ENCODE results near the gene PARL. TPM values are rescaled to one million over a fixed set of nuclear protein-coding genes. Genes with fewer than 3 reads are reported as not detected.

The PARL gene
- total RNA-seq, 2 donors from 2014 or later = 31.5 to 44.3 TPM

GRCh38 chr3:183862610-183863009 lies 22.1 kb downstream of the PARL start:
- no peak overlapping the region for H3K27ac ChIP-seq
- H3K36me3 ChIP-seq = no peaks in the 10 kb centered on the region
- TF ChIP-seq CTCF (IDR thresholded peaks at IDR 0.05) = no peak
- no peak for TF ChIP-seq POLR2AphosphoS5 (IDR thresholded peaks at IDR 0.05)
- TF ChIP-seq POLR2A (IDR thresholded peaks at IDR 0.05) = no peak
- no peaks in the 10 kb centered on the region for H3K4me1 ChIP-seq (replicated peaks)
- intact Hi-C loops (cut with DNase I) = no loop called here
- 85% methylated on average over 4 of the region's 4 CpGs for WGBS
- H3K27me3 ChIP-seq (replicated peaks; ENCODE audit: insufficient read depth) = no peaks in the 10 kb centered on the region
- no peak overlapping the region for H3K4me3 ChIP-seq
- no peak for DNase-seq (ENCODE audit: low spot score)
- no peaks in the 10 kb centered on the region for H3K9me3 ChIP-seq

- no peaks in the 10 kb centered on the region for H3K36me3 ChIP-seq
- intact Hi-C loops (cut with DNase I) = no loop called here
- WGBS = 93% methylated on average over 3 of the region's 3 CpGs
Observed at GRCh38 chr3:183857863-183858262, 26.8 kb downstream of the PARL start.

GRCh38 chr3:183854318-183855035 lies 30.2 kb downstream of the PARL start:
- intact Hi-C loops (cut with DNase I) = no loop called here
- Histone ChIP-seq H3K27me3 (replicated peaks; ENCODE audit: insufficient read depth) (no peaks in the 10 kb centered on the region), H3K27ac (no peak overlapping the region), H3K4me1 (replicated peaks) (no peaks in the 10 kb centered on the region), H3K36me3 (no peaks in the 10 kb centered on the region), H3K4me3 (no peak overlapping the region), H3K9me3 (no peaks in the 10 kb centered on the region)
- TF ChIP-seq POLR2AphosphoS5 (IDR thresholded peaks at IDR 0.05) = no peak
- no peak for TF ChIP-seq POLR2A (IDR thresholded peaks at IDR 0.05)
- TF ChIP-seq CTCF (IDR thresholded peaks at IDR 0.05) = no peak
- WGBS = 79% methylated on average over 4 of the region's 4 CpGs
- DNase-seq (ENCODE audit: low spot score) = no peak

More at GRCh38 chr3:183857863-183858262, 26.8 kb downstream of the PARL start:
- H3K27me3 ChIP-seq (replicated peaks; ENCODE audit: insufficient read depth) = no peaks in the 10 kb centered on the region
- H3K27ac ChIP-seq = no peak overlapping the region
- TF ChIP-seq POLR2AphosphoS5 (IDR thresholded peaks at IDR 0.05) = no peak
- no peak for TF ChIP-seq POLR2A (IDR thresholded peaks at IDR 0.05)
- TF ChIP-seq CTCF (IDR thresholded peaks at IDR 0.05) = no peak
- H3K4me1 ChIP-seq (replicated peaks) = no peaks in the 10 kb centered on the region
- H3K4me3 ChIP-seq = no peak overlapping the region
- H3K9me3 ChIP-seq = no peaks in the 10 kb centered on the region
- no peak for DNase-seq (ENCODE audit: low spot score)

- DNase-seq (ENCODE audit: low spot score) = no peak
- Histone ChIP-seq H3K4me1 (replicated peaks) (no peaks in the 10 kb centered on the region), H3K27me3 (replicated peaks; ENCODE audit: insufficient read depth) (no peaks in the 10 kb centered on the region), H3K27ac (peak overlapping the region; percentile 45 to 62), H3K4me3 (no peak overlapping the region), H3K36me3 (no peaks in the 10 kb centered on the region), H3K9me3 (no peaks in the 10 kb centered on the region)
- TF ChIP-seq POLR2AphosphoS5 (IDR thresholded peaks at IDR 0.05) (no peak), CTCF (IDR thresholded peaks at IDR 0.05) (no peak), POLR2A (IDR thresholded peaks at IDR 0.05) (no peak)
- intact Hi-C loops (cut with DNase I) = no loop called here
- WGBS = 74% methylated on average over 13 of the region's 13 CpGs
Observed at GRCh38 chr3:183845608-183846288, 38.9 kb downstream of the PARL start.
